Stimulated activated CD4-positive, alpha-beta T cell treated with anti-CD3 and anti-CD28 coated beads, Interleukin-1b, Interleukin-23, amount 100 ng/mL, for 4 hours (primary cell): ENCODE measurements around the gene STN1.

ENCODE experiments used
- DNase-seq, 2 donors: peaks; one replicate each; pipeline ENCODE4 v3.0.0-alpha.2; 2020; ENCODE audit warnings: low read depth in 2 of 2

The STN1 gene

DNA sequence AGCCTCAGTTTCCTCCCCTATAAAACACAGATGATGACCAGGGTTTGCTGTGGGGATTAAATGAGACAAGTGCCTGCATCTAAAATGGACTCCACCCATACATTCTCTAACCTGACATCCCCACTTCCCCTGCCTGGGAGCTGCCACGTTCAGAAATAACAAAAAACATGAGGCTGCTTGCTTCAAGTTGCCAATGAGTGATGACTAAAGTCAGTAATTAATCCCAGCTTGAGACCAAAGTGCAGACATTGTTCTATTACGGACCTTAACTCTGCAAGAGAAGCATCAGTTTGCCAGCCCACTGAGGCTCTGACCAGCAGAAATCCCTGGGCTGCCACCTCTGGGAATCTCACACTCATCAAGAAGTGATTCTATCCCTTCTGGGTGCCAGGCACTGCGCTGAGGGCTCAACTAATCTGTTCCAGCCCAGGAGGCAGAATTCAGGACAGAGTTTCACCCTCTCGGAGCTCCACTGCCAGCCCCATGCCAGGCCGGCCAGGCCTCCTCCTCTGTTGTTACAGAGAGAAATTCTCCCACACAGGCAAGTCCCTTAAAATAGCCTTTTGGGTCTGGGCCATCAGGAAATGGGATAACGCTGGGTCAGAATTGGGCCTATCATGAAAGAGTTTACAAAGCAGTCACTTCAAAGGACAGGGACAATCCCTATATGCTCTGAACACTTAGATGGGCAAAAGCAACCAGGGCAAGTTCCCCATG, 74.0 kb downstream of the STN1 start:
- no peak for DNase-seq

DNA sequence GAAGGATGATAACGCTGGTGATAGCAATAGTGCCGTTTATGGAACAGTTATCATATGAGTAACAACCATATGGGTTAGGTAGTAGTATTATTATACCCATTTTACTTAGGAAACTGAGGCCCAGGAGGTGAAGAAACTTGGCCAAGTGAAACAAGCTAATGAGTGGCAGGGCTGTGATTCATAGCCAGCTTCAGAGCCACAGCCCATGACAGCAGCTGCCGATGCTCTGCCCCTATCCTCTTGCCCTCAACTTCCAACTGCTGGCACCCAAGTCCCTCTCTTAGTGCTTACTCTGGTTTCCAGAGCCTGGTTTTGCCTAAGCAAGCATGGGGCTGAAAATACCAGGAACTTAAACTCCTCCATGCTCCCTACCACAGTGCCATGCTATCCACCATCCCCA, 74.9 kb downstream of the STN1 start:
- DNase-seq: no peak

DNA sequence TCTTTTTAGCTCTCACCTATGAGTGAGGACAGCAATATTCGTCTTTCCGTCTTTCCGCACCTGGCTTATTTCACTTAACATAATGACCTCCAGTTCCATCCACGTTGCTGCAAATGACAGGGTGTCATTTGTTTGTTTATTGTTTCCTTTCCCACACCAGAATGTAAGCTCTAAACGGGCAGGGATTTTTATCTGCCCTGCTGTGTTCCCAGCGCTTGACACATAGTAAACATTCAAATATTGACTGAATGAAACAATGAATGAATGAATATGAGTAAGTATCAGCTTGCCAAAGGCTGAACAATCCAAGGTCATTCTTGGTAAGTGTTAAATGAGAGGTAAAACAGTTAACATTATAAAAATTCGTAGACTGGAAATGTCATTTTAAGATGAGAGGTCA, 75.4 kb downstream of the STN1 start:
- no peak for DNase-seq

DNA sequence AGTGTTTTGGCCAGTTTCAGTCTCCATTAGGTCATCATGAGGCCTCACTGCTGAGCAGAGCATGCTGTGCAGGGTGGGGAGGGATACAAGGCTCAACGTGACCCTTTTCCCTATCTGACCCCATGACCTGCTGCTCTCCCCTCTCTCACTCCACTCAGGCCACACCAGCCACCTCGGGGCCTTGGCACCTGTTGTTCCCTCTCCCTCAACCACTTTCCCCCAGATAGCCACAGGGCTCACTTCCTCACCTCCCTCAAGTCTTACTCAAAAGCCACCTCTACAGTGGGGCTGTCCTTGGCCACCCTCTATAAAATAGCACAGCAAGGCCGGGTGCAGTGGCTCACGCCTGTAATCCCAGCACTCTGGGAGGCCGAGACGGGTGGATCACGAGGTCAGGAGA, 76.5 kb downstream of the STN1 start:
- DNase-seq: no peak

DNA sequence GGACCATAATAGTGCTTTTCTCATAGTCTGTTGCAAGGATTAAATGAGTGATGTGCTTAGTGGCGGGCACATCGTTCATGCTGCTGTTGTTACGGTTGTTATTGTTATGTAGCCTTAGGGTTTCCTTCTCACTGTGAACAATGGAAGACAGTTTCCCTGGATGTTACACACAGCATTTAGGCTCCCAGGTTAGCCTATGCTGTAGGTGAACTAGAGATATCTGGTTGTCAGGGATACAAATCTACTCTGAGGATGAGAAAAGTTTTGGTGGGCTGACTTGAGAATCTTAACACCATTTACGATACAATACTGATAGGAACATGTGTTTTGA, 77.3 kb downstream of the STN1 start:
- DNase-seq: no peak

DNA sequence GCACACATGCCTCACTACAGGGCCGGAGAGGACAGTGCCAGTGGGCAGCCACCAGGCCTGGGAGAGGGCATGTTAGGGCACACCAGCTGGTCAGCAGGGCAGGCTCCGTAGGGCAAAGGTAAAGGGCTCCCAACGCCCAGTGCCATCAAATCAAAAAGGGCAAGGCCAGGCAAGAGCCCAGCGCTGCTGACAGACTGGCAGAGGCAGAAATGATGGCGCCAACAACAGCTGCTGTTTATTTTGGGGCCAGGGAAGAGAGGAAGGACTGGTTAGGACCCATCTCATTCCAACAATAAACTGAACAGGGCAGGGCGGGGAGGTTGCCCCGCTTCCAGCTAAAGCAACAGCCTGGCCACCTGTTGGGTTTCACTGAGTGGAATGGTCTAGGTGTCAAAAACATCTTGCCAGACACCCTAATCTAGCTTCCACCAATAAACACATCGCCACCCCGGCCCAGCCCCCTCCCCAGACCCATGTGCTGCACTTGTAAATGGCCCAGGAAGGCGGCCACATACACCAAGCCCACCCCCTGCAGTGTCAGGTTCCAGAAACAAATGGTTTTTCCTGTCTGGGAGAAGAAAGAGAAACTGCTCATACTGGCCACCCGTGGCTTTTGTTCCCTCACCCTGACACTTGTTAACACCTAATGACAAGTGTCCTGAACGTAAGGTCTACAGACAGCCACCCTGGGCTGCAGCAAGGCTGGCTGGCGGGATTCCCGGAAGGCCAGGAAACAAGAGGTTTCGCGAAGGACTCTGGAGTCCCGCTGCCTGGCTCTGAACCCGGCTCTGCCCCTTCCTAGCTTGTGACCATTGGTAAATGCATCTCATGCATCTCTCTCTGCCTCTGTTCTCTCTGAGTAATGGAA, 77.9 kb downstream of the STN1 start:
- no peak for DNase-seq

DNA sequence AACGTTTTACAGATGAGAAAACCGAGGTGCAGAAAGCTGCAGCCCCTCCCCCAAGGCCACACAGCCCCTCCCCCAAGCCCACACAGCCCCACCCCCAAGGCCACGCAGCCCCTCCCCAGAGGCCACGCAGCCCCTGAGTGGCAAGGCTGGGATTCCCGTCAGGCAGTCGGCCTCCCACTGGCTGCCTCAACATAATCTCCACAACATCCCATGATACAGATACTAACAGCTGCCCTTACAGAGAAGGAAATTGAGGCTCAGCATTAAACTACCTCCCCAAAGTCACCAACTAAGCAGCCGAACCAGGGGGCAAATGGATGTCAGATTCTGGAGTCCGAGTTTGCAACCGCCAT, 78.5 kb downstream of the STN1 start:
- no peak for DNase-seq

DNA sequence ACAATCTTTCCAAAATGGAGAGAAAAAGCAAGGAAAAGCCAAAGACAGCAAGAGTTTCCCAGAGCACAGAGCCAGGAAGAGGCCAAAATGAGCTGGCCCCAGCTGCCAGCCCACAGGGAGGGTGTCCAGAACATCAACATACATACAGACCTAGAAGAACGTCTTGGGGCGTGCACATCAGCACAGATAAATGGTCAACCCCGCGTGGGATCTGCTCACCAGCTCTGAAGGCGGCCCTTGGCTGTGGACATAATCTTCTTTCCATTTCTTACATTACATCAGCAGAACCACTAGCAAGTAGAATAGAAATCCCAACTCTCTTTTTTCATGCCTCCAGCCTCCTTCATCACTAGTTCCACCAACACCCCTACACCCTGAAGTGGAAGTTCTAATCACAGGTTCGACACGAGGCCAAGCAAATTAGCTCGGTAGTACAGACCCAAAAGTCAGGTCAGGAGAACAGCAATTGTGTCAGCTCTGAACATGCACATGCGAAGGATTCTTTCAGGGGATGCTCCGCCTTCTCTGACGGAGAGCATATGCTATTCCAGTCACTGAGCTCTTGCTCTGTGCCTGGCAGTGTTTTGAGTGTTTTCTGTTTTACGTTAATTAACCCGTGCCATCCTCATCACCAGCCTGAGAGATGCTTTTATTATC, 79.0 kb downstream of the STN1 start:
- DNase-seq: no peak

DNA sequence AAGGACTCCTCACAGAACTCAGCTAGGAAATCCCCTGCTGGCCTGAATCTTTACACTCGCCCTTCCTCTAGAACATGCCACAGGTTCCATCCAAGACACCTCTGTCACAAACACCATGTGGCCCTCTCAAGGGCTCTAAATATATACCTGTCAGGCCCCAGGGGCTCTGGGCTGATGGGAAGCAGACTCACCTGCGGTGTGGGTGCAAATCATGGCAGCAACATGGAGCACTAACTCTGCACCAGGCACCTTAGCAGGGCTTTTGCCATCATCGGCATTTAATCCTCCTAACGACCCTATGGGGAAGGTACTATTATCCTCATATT, 80.0 kb downstream of the STN1 start:
- no peak for DNase-seq

DNA sequence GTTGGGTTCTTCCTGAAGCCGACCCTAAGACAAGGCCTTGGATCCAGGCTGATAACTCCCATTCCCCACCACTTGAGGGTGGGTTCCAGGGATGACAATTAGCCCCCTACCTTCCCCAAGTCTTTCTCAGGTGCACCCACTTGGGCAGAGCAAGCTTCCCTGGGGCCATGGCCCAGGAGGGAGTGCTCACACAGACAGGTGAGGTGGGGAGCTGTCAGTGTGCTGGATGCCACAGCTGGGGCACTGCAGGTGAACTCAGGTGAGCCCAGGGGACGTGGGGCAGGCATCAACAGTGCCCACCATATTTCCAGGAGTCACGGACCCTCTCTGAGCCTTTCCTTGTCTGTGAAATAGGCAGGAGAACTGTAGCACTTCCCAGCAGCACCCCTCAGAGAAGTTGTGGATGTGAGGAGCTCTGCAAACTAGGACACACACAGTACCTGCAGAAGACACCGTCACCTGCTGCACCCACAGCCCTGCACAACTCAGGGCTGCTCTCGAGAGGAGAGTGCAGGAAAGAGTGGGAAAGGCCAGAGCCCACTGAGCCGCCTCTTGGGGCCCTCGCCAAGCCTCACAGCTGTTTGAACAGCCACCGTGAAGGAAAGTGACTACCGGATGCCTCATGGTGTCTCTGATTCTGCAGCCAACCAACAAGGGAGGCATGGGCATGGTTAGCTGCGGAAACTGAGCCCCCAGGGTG, 80.5 kb downstream of the STN1 start:
- DNase-seq: no peak

DNA sequence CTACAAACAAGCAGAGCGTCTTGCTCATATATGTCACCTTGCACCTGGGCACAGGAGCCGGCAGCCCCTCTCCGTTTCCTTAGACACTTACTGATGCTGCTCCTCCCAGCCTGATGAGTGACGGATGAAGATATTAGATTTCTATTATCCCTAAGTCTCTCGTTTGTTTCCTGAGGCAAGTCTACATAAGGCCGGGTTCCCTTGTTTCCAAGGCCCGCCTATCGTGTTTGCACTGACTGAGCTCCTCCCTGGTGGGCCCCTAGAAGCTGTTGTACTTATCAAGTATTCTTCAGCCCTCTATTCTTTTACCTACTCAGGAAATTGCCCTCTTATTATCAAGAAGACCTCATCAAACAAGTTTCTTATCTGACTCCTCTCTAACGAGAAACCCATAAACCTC, 81.1 kb downstream of the STN1 start:
- DNase-seq: no peak

DNA sequence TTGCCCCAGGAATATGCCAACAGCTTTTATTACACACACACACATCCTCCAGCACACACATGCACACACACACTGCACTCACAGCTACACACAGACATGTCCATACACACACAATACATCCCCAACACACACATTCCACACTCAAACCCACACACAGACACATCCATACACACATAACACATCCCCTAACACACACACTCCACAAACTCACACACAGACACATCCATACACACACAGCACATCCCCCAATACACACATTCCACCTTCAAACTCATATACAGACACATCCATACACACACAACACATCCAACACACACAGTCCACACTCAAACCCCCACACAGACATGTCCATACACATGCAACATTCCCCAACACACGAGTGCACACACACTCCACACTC, 81.7 kb downstream of the STN1 start:
- no peak for DNase-seq

DNA sequence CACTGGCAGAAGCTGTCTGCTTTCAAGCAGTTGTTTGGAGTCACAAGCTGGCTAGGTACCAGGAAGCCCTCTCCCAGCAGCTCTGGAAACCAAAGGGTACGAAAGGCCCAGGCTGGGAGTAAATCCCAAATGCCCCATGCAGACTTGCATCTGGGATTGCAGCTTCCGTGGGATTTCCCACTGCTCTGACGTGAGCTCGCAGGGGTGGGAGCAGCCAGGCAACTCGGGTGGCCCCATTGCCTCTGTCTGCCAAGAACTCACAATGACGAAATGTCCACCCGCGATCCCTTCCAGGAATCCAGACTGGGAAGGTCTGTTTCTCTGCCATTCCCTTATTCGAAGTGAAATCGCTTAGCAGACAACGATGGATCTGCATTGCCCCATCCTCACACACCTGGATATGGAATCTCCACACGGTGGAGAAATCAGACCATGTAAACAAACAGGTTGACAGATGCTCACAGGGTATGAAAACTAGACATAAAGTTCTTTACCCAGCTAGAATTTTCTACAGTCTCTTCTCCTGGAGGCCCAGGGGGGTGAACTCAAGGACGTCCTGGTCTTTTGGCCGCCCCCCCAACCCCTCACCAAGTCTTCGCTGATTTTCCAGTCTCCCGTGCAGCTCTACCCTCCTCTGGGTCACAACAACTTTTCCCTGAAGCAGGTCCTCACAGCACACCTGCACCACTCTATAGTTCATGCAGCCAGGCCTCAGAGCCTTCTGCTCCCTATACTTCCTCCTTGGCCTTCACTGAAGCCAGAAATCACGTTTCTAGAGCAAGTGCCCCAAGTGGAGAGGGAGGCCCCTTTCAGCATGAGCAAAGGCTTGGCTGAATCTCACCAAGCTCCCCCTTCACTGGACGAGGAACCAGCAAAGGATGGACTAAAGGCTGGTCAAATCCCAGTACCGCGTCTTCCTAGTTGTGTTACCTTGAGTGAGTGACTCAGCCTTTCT, 82.6 kb downstream of the STN1 start:
- no peak for DNase-seq

DNA sequence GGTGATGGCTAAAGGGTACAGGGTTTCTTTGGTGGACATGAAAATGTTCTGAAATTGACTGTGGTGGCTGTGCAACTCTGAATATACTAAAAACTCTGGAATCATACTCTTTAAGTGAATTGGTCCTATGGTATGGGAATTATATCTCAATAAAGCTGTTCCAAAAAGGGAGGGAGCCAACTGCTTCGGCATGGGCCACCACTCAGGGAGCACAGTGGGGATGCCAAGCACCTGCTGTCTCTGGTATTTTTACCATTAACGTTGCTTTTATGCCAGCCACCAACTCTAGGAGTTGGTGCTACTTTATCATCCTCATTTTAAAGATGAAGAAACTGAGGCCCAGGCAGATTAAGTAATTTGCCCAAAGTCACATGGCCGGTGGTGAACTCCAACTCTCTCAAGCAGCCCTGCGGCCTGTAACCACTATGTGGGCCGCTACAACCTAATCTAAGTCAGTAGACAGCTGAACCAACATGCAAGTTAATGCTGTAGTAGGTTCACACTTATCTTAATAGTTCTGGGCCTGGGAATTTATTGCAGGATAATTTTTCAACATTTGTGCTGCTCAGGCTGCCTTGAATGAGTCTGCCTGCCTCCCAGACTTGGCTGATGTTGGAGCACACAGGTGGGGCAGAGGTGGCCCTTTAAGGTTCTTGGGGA, 83.4 kb downstream of the STN1 start:
- no peak for DNase-seq

DNA sequence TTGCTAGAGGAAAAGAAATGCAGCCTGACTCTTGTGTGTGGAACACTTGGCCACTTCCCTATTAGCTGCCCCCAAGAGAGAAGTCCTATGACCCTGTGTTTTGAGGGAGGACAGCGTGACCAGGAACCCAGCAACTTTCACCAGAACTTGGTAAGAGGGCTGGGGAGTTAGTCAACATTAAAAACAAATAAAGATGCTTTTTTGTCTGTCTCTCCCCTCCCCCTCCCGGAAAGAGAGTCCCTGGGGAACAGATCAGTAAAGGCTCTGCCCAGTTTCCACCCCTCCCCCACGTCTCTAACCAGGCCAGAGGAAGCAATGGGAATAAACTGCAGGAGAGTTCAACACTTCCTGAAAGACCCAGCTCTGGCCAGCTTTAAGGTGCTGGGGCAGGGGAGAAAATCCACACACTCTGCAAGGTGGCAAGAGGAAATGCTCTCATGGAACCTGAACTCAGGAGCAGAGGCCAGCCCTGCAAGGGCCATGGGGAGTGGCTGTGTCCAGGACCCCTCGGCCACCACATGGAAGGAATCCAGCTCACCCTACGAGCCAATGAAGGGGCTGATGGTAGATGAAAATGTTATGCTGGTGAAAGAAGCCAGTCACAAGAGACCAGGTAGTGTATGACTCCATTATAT, 84.1 kb downstream of the STN1 start:
- DNase-seq: no peak

DNA sequence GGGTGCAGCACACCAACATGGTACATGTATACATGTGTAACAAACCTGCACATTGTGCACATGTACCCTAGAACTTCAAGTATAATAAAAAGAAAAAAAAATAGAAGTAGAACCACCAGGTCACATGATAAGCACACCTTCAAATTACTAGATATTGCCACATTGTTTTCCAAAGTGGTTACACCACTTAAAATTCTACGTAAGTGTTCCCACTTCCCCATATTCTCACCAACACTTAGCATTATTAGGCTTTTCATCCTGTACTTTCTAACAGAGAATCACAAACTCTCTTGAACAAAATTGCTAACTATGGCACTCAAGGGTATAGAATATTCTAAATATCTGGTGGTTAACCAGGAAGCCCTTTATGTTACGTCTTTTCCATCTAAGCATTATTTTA, 85.2 kb downstream of the STN1 start:
- DNase-seq: no peak
